H9 (cell line): Measurements from ENCODE around the gene RETNLB. TPM values are rescaled to one million over a fixed set of nuclear protein-coding genes. Genes with fewer than 3 reads are reported as not detected.

Experiments used
- DNase-seq: peaks from one replicate; pipeline ENCODE4 v3.0.0-alpha.2; 2017
- H2AFZ ChIP-seq: one replicate; pipeline ENCODE4 v1.6.1; 2013; ENCODE audit warnings: mild to moderate bottlenecking, low read length, control low read depth, moderate library complexity
- H2AK5ac ChIP-seq: 2 replicates; pipeline ENCODE4 v1.6.1; 2013; ENCODE audit warnings: low read length, control low read depth, mixed read lengths; ENCODE audit not compliant: insufficient read length
- H2BK120ac ChIP-seq: one replicate; pipeline ENCODE4 v1.6.1; 2013; ENCODE audit warnings: low read depth, mild to moderate bottlenecking, low read length, control low read depth, inconsistent platforms; ENCODE audit not compliant: poor library complexity, severe bottlenecking
- H2BK12ac ChIP-seq: 2 replicates; pipeline ENCODE4 v1.6.1; 2013; ENCODE audit warnings: low read length, control low read depth, mixed read lengths, low read depth; ENCODE audit not compliant: insufficient read length
- H2BK15ac ChIP-seq: 2 replicates; pipeline ENCODE4 v1.6.1; 2013; ENCODE audit warnings: low read depth, low read length, control low read depth
- H2BK20ac ChIP-seq: one replicate; pipeline ENCODE4 v1.6.1; 2013; ENCODE audit warnings: low read depth, mild to moderate bottlenecking, low read length, control low read depth, inconsistent platforms; ENCODE audit not compliant: poor library complexity, severe bottlenecking
- H2BK5ac ChIP-seq: 2 replicates; pipeline ENCODE4 v1.6.1; 2013; ENCODE audit warnings: low read length, control low read depth, mixed read lengths; ENCODE audit not compliant: insufficient read length
- H3K14ac ChIP-seq: 2 replicates; pipeline ENCODE4 v1.6.1; 2013; ENCODE audit warnings: low read length, control low read depth; ENCODE audit not compliant: insufficient read depth
- H3K18ac ChIP-seq: 2 replicates; pipeline ENCODE4 v1.6.1; 2013; ENCODE audit warnings: low read depth, mild to moderate bottlenecking, mixed read lengths, low read length, control low read depth; ENCODE audit not compliant: insufficient read length
- H3K23ac ChIP-seq: 2 replicates; pipeline ENCODE4 v1.6.1; 2013; ENCODE audit warnings: low read length, control low read depth, mixed read lengths, low read depth; ENCODE audit not compliant: insufficient read length
- H3K23me2 ChIP-seq: 2 replicates; pipeline ENCODE4 v1.6.1; 2013; ENCODE audit warnings: low read depth, mild to moderate bottlenecking, mixed read lengths, low read length, control low read depth; ENCODE audit not compliant: insufficient read length, poor library complexity, severe bottlenecking
- H3K27ac ChIP-seq: 2 replicates; pipeline ENCODE4 v1.5.1; 2013; ENCODE audit warnings: low read length, control low read depth, mixed read lengths, low read depth; ENCODE audit not compliant: insufficient read length
- H3K27me3 ChIP-seq: 2 replicates; pipeline ENCODE4 v1.6.1; 2013; ENCODE audit warnings: low read length, control low read depth, inconsistent platforms; ENCODE audit not compliant: insufficient read depth
- H3K4ac ChIP-seq: 2 replicates; pipeline ENCODE4 v1.6.1; 2013; ENCODE audit warnings: low read depth, mild to moderate bottlenecking, control low read depth, inconsistent platforms, low read length, moderate library complexity
- H3K4me1 ChIP-seq: 2 replicates; pipeline ENCODE4 v1.6.1; 2013; ENCODE audit warnings: low read length, control low read depth, inconsistent platforms; ENCODE audit not compliant: insufficient read depth
- H3K4me2 ChIP-seq: 2 replicates; pipeline ENCODE4 v1.6.1; 2013; ENCODE audit warnings: low read length, control low read depth, mixed read lengths; ENCODE audit not compliant: insufficient read length, insufficient read depth
- H3K56ac ChIP-seq: 2 replicates; pipeline ENCODE4 v1.6.1; 2013; ENCODE audit warnings: low read depth, mild to moderate bottlenecking, mixed read lengths, low read length, control low read depth; ENCODE audit not compliant: insufficient read length
- H3K79me1 ChIP-seq: 2 replicates; pipeline ENCODE4 v1.6.1; 2013; ENCODE audit warnings: low read depth, mild to moderate bottlenecking, moderate library complexity, low read length, control low read depth, inconsistent platforms; ENCODE audit not compliant: insufficient read depth, poor library complexity, severe bottlenecking
- H3K79me2 ChIP-seq: 2 replicates; pipeline ENCODE4 v1.6.1; 2013; ENCODE audit warnings: low read length, control low read depth, inconsistent platforms; ENCODE audit not compliant: insufficient read depth
- H3K9ac ChIP-seq: 2 replicates; pipeline ENCODE4 v1.6.1; 2013; ENCODE audit warnings: low read length, control low read depth, mixed read lengths; ENCODE audit not compliant: insufficient read length; ENCODE audit errors: extremely low read depth
- H3K9me3 ChIP-seq: one replicate; pipeline ENCODE4 v1.6.1; 2013; ENCODE audit warnings: low read depth, low read length, inconsistent platforms; ENCODE audit not compliant: control insufficient read depth
- H3T11ph ChIP-seq: one replicate; pipeline ENCODE4 v1.6.1; 2013; ENCODE audit warnings: mild to moderate bottlenecking, low read length, control low read depth, inconsistent platforms
- H4K20me1 ChIP-seq: one replicate; pipeline ENCODE4 v1.6.1; 2013; ENCODE audit not compliant: control insufficient read depth, insufficient read length, insufficient read depth
- H4K5ac ChIP-seq: 2 replicates; pipeline ENCODE4 v1.6.1; 2013; ENCODE audit warnings: low read depth, mild to moderate bottlenecking, mixed read lengths, low read length, control low read depth; ENCODE audit not compliant: insufficient read length
- H4K8ac ChIP-seq: replicated peaks from 2 replicates; pipeline ENCODE4 v1.6.1; 2013; ENCODE audit warnings: low read length, control low read depth, mixed read lengths, low read depth; ENCODE audit not compliant: insufficient read length
- H4K91ac ChIP-seq: 2 replicates; pipeline ENCODE4 v1.6.1; 2013; ENCODE audit warnings: low read depth, mild to moderate bottlenecking, moderate library complexity, mixed read lengths, low read length, control low read depth; ENCODE audit not compliant: insufficient read length
- H3K27ac Mint-ChIP-seq, 3 experiments: 2 replicates in 2 of 3; 3 replicates in 1 of 3; pipeline ENCODE4 v1.8.0; 2020 to 2021; ENCODE audit warnings: mixed read lengths in 3 of 3, mild to moderate bottlenecking in 1 of 3, moderate library complexity in 1 of 3
- H3K27me3 Mint-ChIP-seq: 2 replicates; pipeline ENCODE4 v1.8.0; 2021; ENCODE audit warnings: low read depth, mild to moderate bottlenecking, moderate library complexity, mixed read lengths
- H3K36me3 Mint-ChIP-seq, 3 experiments: 2 replicates in 2 of 3; 3 replicates in 1 of 3; pipeline ENCODE4 v1.8.0; 2020 to 2021; ENCODE audit warnings: low read depth in 3 of 3, mixed read lengths in 3 of 3; ENCODE audit not compliant: insufficient read depth in 1 of 3
- H3K4me1 Mint-ChIP-seq, 2 experiments: 2 replicates each; pipeline ENCODE4 v1.8.0; 2020; ENCODE audit warnings: mixed read lengths in 2 of 2
- H3K4me3 Mint-ChIP-seq, 2 experiments: 2 replicates in 1 of 2; 3 replicates in 1 of 2; pipeline ENCODE4 v1.8.0; 2020 to 2021; ENCODE audit warnings: mild to moderate bottlenecking in 2 of 2, mixed read lengths in 2 of 2, moderate library complexity in 1 of 2
- H3K9me3 Mint-ChIP-seq, 2 experiments: 2 replicates in 1 of 2; 3 replicates in 1 of 2; pipeline ENCODE4 v1.8.0; 2020; ENCODE audit warnings: mild to moderate bottlenecking in 2 of 2, mixed read lengths in 2 of 2, moderate library complexity in 1 of 2
- WGBS: extraction: QIAGEN DNeasy Blood & Tissue Kit; methylation state at CpG from one replicate; pipeline ENCODE4 v1.1.7; 2013; ENCODE audit warnings: missing lambda C conversion rate, low lambda C conversion rate, mixed read lengths; ENCODE audit not compliant: insufficient read length; ENCODE audit errors: extremely low coverage; 5-methylcytosine and 5-hydroxymethylcytosine counted together
- total RNA-seq: library from RNA; stranded (reverse); gene quantifications from 2 replicates; pipeline ENCODE4 v1.2.1, GENCODE V29; 2021
- TF ChIP-seq, protein P1 (sequence below): fragments of 200-600 bp; sonication (generic); conservative IDR thresholded peaks from 3 replicates; pipeline ENCODE4 v1.8.0; 2021; ENCODE audit warnings: antibody characterized with exemption, mild to moderate bottlenecking

Gene RETNLB
- total RNA-seq, 1 experiment from 2014 or later = not detected

DNA sequence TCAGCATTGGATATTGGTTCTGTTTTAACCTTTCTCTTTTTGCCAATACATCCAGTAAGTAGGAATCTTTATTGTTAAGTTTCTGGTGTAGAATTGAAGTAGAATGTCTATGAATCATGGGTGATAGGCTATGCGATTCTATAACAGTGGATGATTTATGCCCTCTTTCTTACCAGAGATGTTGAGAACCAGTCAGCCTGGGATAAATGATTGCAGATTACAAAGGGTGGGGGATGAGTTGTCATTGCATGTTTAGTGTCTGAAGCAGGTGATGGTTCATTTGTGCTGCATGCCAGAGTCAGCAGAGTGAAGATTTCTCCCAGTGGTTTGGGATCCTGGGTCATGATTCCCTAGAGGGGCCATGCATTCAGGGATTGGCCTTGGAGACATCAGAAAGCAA is 14.3 kb downstream of the RETNLB start:
- H2AK5ac ChIP-seq = no peak overlapping the region
- H3K23me2 ChIP-seq = no peaks in the 10 kb centered on the region
- no peak overlapping the region for H2BK15ac ChIP-seq
- no peak overlapping the region for H3K4me3 Mint-ChIP-seq
- no peaks in the 10 kb centered on the region for H4K20me1 ChIP-seq
- WGBS = no CpG with 5 or more reads among the region's 1 CpG
- H4K8ac ChIP-seq = no peak overlapping the region
- no peak overlapping the region for H4K5ac ChIP-seq
- no peaks in the 10 kb centered on the region; a peak in 1 of 5 replicates for H3K9me3 Mint-ChIP-seq
- H2AFZ ChIP-seq = no peak overlapping the region
- DNase-seq = no peak
- H2BK5ac ChIP-seq = no peak overlapping the region
- no peak overlapping the region for H3K56ac ChIP-seq
- H3K79me2 ChIP-seq = no peaks in the 10 kb centered on the region
- H3K14ac ChIP-seq = no peak overlapping the region
- no peak overlapping the region for H3K18ac ChIP-seq
- H3K27me3 ChIP-seq = no peaks in the 10 kb centered on the region
- H3K9me3 ChIP-seq = no peaks in the 10 kb centered on the region
- no peak overlapping the region for H3T11ph ChIP-seq
- H3K79me1 ChIP-seq = no peaks in the 10 kb centered on the region
- H3K23ac ChIP-seq = no peak overlapping the region
- H3K27me3 Mint-ChIP-seq = no peaks in the 10 kb centered on the region; the same call in none of the 2 replicates
- no peak overlapping the region; a peak in 1 of 7 replicates for H3K27ac Mint-ChIP-seq
- H2BK120ac ChIP-seq = no peak overlapping the region
- no peak overlapping the region for H3K27ac ChIP-seq
- no peak overlapping the region for H2BK20ac ChIP-seq
- 0 out of 4 replicates have a peak, but pooled peaks cover 0 to 2% of the 10 kb centered on the region in 2 experiments for H3K4me1 Mint-ChIP-seq
- H3K9ac ChIP-seq = no peak overlapping the region
- TF ChIP-seq, protein P1, sequence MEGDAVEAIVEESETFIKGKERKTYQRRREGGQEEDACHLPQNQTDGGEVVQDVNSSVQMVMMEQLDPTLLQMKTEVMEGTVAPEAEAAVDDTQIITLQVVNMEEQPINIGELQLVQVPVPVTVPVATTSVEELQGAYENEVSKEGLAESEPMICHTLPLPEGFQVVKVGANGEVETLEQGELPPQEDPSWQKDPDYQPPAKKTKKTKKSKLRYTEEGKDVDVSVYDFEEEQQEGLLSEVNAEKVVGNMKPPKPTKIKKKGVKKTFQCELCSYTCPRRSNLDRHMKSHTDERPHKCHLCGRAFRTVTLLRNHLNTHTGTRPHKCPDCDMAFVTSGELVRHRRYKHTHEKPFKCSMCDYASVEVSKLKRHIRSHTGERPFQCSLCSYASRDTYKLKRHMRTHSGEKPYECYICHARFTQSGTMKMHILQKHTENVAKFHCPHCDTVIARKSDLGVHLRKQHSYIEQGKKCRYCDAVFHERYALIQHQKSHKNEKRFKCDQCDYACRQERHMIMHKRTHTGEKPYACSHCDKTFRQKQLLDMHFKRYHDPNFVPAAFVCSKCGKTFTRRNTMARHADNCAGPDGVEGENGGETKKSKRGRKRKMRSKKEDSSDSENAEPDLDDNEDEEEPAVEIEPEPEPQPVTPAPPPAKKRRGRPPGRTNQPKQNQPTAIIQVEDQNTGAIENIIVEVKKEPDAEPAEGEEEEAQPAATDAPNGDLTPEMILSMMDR = no peak
- no peak overlapping the region for H3K4me2 ChIP-seq
- H3K4ac ChIP-seq = no peak overlapping the region
- H4K91ac ChIP-seq = no peak overlapping the region
- H3K36me3 Mint-ChIP-seq = peaks cover 0 to 5% (median 0%) of the 10 kb centered on the region in 3 experiments; a peak in 1 of 7 replicates
- no peaks in the 10 kb centered on the region for H3K4me1 ChIP-seq
- H2BK12ac ChIP-seq = no peak overlapping the region
